MCF 10A (cell line): ENCODE measurements around the gene ASTN2. TPM values are rescaled to one million over a fixed set of nuclear protein-coding genes. Genes with fewer than 3 reads are reported as not detected.
A peak's percentile ranks its signal among the peaks of the same experiment; 100 is the strongest.

Source experiments
- BruUV-seq: library from RNA; stranded (reverse); fragments of 400-500 nt; replicated peaks from 2 replicates; lab custom pipeline; 2021; lab: Mats Ljungman, UMichigan
- CTCF ChIA-PET: fragments of 300-600 bp; sonication (Branson Sonifier 250); formaldehyde crosslinking; extraction: SDS; loops from one replicate; lab custom pipeline; 2021; ENCODE audit warnings: antibody characterized with exemption, inconsistent platforms; lab: Yijun Ruan, JAX
- POLR2A ChIA-PET: fragments of 300-600, 350-650 bp; sonication (Branson Sonifier 250); formaldehyde crosslinking; extraction: SDS; loops from one replicate; lab custom pipeline; 2020; ENCODE audit warnings: antibody characterized with exemption, inconsistent platforms; lab: Yijun Ruan, JAX
- DNase-seq: peaks from one replicate; pipeline ENCODE4 v3.0.0-alpha.2; 2018; ENCODE audit not compliant: unreplicated experiment
- H3K27ac Mint-ChIP-seq: one replicate; pipeline ENCODE4 v1.8.0; 2022; ENCODE audit warnings: mild to moderate bottlenecking, low read depth, mixed read lengths; ENCODE audit not compliant: unreplicated experiment
- H3K27me3 Mint-ChIP-seq: one replicate; pipeline ENCODE4 v1.8.0; 2022; ENCODE audit warnings: mixed read lengths; ENCODE audit not compliant: insufficient read depth, unreplicated experiment
- H3K36me3 Mint-ChIP-seq: one replicate; pipeline ENCODE4 v1.8.0; 2022; ENCODE audit warnings: mild to moderate bottlenecking, moderate library complexity, mixed read lengths; ENCODE audit not compliant: insufficient read depth, unreplicated experiment
- H3K4me1 Mint-ChIP-seq: one replicate; pipeline ENCODE4 v1.8.0; 2022; ENCODE audit warnings: mixed read lengths; ENCODE audit not compliant: insufficient read depth, unreplicated experiment
- H3K4me3 Mint-ChIP-seq: one replicate; pipeline ENCODE4 v1.8.0; 2022; ENCODE audit warnings: mild to moderate bottlenecking, moderate library complexity, mixed read lengths; ENCODE audit not compliant: unreplicated experiment
- H3K9me3 Mint-ChIP-seq: one replicate; pipeline ENCODE4 v1.8.0; 2022; ENCODE audit warnings: mixed read lengths; ENCODE audit not compliant: unreplicated experiment
- intact Hi-C: fragments of 100-400 bp; cut with micrococcal nuclease; formaldehyde crosslinking; loops from 2 replicates; pipeline ENCODE4 v1.14.1; 2022
- total RNA-seq: library from RNA; stranded (reverse); gene quantifications from 2 replicates; pipeline ENCODE4 v1.2.3, GENCODE V29; 2022
- TF ChIP-seq, protein P1 (sequence below): fragments of 200-600 bp; IDR thresholded peaks from one replicate; pipeline ENCODE4 v1.8.0; 2022; ENCODE audit warnings: antibody characterized with exemption, mild to moderate bottlenecking; ENCODE audit not compliant: unreplicated experiment

The ASTN2 gene
- total RNA-seq, 1 experiment from 2014 or later: 1.8 TPM

DNA sequence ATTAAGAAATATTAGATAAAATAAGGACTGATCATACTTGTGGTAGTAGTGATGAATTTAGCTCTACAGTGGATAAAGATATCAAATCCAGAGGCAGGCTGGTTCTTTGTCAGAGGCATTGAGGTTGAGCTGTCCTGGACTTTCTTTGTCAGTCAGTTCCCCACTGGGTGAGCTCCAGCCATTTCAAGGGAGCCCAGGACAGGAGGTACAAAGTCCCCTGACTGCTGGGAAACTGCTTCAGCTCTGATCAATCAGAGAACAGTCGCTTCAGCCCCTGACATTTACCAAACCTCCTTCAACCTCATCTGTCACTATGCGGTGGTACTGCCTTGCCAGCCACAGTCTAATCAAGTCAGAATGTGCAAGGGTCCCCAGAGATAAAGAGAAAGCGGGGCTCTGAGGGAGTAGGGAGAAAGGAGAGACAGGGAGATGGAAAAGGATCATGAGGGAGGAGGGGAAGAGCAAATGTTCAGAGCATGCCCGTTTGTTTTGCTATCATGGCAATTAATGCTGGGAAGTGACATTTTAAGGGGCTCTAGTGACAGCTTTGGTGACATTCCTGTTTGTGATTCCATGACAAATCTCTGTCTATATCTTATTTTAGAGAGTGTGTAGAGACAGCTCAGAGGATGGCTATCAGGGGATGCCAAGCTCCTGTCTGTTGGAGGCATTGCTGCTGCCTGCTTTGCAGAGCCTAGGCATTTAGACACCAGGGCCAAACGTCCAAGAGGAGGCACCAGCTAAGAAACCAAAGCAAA, 223.2 kb downstream of the ASTN2 start:
- Mint-ChIP-seq H3K4me1 (no peaks in the 10 kb centered on the region), H3K9me3 (peaks cover 33% of the 10 kb centered on the region), H3K27me3 (no peaks in the 10 kb centered on the region), H3K4me3 (no peak overlapping the region), H3K36me3 (no peaks in the 10 kb centered on the region), H3K27ac (no peak overlapping the region)
- BruUV-seq: no TSS peak
- ChIA-PET CTCF (interaction anchor here (1.2 kb wide), 2 partner anchors 10 to 31 kb away, joined by 3 to 5 read pairs; no protein-coding TSS in a partner anchor), POLR2A (no interaction called here)
- TF ChIP-seq, protein P1, sequence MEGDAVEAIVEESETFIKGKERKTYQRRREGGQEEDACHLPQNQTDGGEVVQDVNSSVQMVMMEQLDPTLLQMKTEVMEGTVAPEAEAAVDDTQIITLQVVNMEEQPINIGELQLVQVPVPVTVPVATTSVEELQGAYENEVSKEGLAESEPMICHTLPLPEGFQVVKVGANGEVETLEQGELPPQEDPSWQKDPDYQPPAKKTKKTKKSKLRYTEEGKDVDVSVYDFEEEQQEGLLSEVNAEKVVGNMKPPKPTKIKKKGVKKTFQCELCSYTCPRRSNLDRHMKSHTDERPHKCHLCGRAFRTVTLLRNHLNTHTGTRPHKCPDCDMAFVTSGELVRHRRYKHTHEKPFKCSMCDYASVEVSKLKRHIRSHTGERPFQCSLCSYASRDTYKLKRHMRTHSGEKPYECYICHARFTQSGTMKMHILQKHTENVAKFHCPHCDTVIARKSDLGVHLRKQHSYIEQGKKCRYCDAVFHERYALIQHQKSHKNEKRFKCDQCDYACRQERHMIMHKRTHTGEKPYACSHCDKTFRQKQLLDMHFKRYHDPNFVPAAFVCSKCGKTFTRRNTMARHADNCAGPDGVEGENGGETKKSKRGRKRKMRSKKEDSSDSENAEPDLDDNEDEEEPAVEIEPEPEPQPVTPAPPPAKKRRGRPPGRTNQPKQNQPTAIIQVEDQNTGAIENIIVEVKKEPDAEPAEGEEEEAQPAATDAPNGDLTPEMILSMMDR: no peak
- intact Hi-C loops: no loop called here
- DNase-seq: no peak

DNA sequence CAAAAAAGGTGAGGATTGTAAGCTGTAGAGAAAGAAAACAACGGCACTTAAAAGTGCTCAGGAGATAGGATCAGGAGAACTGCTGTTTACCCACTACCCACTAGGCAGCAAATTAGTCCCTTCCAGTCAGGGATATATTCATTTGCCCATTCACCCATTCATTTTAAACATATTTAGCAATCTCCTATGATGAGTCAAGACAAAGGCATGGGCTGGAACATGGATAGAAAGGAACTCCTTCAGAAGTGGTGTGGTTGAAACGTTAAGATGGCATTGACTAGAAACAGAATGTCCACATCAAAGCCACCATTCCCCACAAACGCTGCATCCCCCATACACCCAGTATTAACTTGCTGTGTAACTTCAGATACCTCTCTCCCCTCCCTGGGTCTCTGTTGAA, 225.7 kb downstream of the ASTN2 start:
- no peak overlapping the region for H3K4me3 Mint-ChIP-seq
- TF ChIP-seq, protein P1: no peak
- no peaks in the 10 kb centered on the region for H3K36me3 Mint-ChIP-seq
- no peak overlapping the region for H3K27ac Mint-ChIP-seq
- DNase-seq: peak; percentile 42
- intact Hi-C loops: no loop called here
- ChIA-PET CTCF (no interaction called here), POLR2A (no interaction called here)
- H3K9me3 Mint-ChIP-seq: peaks cover 30% of the 10 kb centered on the region
- H3K27me3 Mint-ChIP-seq: no peaks in the 10 kb centered on the region
- BruUV-seq: no TSS peak
- no peaks in the 10 kb centered on the region for H3K4me1 Mint-ChIP-seq

DNA sequence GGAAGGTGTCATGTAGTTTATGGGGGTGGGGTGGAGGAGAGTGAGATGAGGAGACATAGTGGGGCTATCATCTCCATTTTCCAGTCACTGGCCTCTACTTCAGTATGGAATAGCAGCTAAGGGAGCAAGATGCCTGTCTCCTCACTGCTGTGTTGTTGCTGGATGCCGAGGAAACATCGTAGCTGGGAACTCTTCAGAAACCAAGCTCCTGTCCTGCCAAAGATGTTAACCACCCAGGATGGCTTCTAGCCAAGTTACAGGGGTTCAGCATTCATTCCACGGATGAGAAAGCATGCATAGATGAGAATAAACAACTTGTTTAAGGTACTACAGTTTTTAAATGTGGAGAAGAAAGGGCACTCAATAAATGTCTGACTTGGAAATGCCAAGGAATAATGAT, 226.5 kb downstream of the ASTN2 start:
- CTCF ChIA-PET: interaction anchor here (0.7 kb wide), 1 partner anchor 44 kb away, joined by 3 read pairs; no protein-coding TSS in a partner anchor
- TF ChIP-seq, protein P1: no peak
- Mint-ChIP-seq H3K27ac (no peak overlapping the region), H3K9me3 (peaks cover 25% of the 10 kb centered on the region), H3K4me3 (no peak overlapping the region), H3K4me1 (no peaks in the 10 kb centered on the region), H3K27me3 (no peaks in the 10 kb centered on the region), H3K36me3 (no peaks in the 10 kb centered on the region)
- POLR2A ChIA-PET: no interaction called here
- intact Hi-C loops: no loop called here
- DNase-seq: no peak
- BruUV-seq: no TSS peak

DNA sequence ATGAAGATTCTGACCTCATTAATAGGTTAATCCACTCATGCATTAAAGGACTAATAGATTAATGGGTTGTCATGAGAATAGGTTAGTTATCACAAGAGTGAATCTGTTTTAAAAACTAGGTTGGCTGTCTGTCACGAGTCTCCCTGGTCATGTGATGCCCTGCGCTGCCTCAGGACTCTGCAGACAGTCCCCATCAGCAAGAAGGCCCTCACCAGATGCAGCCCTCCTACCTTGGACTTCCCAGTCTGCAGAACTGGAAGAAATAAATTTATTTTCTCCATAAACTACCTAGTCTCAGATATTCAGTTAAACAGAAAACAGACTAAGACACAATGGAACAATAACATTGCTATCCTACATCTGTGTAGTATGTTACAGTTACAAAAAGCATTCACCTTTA, 227.4 kb downstream of the ASTN2 start:
- Mint-ChIP-seq H3K9me3 (peaks cover 23% of the 10 kb centered on the region), H3K4me3 (no peak overlapping the region), H3K27me3 (no peaks in the 10 kb centered on the region), H3K36me3 (no peaks in the 10 kb centered on the region), H3K27ac (no peak overlapping the region), H3K4me1 (no peaks in the 10 kb centered on the region)
- TF ChIP-seq, protein P1: no peak
- no peak for DNase-seq
- ChIA-PET POLR2A (no interaction called here), CTCF (no interaction called here)
- no TSS peak for BruUV-seq
- intact Hi-C loops: no loop called here
